K562 (cell line): Measurements from ENCODE around the gene SLC39A9. TPM values are rescaled to one million over a fixed set of nuclear protein-coding genes. Genes with fewer than 3 reads are reported as not detected.

Source experiments
- ATAC-seq: fragments of 200-7000 bp; cut with Tn5 transposase; 3 replicates; pipeline ENCODE4 v1.9.1; 2020; ENCODE audit warnings: moderate library complexity
- BruUV-seq: library from RNA; stranded (reverse); fragments of 400-500 nt; replicated peaks from 2 replicates; lab custom pipeline; 2021; lab: Mats Ljungman, UMichigan
- CTCF ChIA-PET: fragments of 300-600 bp; formaldehyde crosslinking; extraction: SDS; loops from one replicate; lab custom pipeline; 2021; ENCODE audit warnings: low intra/inter-chr PET ratio; lab: Yijun Ruan, JAX
- POLR2A ChIA-PET: fragments of 300-600, 350-650 bp; sonication (Branson Sonifier 250); formaldehyde crosslinking; extraction: SDS; loops from one replicate; lab custom pipeline; 2021; ENCODE audit warnings: antibody characterized with exemption, inconsistent platforms; lab: Yijun Ruan, JAX
- DNase-seq, 4 experiments: peaks; one replicate each; pipeline versions ENCODE4 v3.0.0 to v3.0.0-alpha.2; 2011 to 2018; ENCODE audit warnings: low spot score in 3 of 4, mixed read lengths in 3 of 4; ENCODE audit errors: extremely low read depth in 1 of 4
- FAIRE-seq: peaks from 2 replicates; lab custom pipeline; 2011; peaks lifted over from hg19 to GRCh38; lab: Jason Lieb, UNC
- H2AFZ ChIP-seq: 2 replicates; pipeline ENCODE4 v1.6.0; 2011; ENCODE audit warnings: low read depth, low read length, control low read depth, inconsistent platforms
- H3K27ac ChIP-seq: fragments of 200-600 bp; 3 replicates; pipeline ENCODE4 v1.8.0; 2011; ENCODE audit warnings: low read depth, mild to moderate bottlenecking, control low read depth, inconsistent platforms, low read length, moderate library complexity, mixed read lengths; ENCODE audit errors: extremely low read depth
- H3K27me3 ChIP-seq, 2 experiments: fragments of 300-600 bp in 1 of 2; 2 replicates in 1 of 2; 3 replicates in 1 of 2; pipeline versions ENCODE4 v1.6.0 to v1.8.0; 2011; ENCODE audit warnings: inconsistent platforms in 2 of 2, low read length in 2 of 2, mild to moderate bottlenecking in 1 of 2, mixed read lengths in 1 of 2, moderate library complexity in 1 of 2; ENCODE audit not compliant: control insufficient read depth in 2 of 2, insufficient read depth in 2 of 2
- H3K36me3 ChIP-seq: fragments of 300-600 bp; 3 replicates; pipeline ENCODE4 v1.8.0; 2011; ENCODE audit warnings: mild to moderate bottlenecking, low read length, inconsistent platforms; ENCODE audit not compliant: control insufficient read depth, insufficient read depth
- H3K4me1 ChIP-seq, 2 experiments: fragments of 200-600 bp in 1 of 2; replicated peaks in 1 of 2; 2 replicates in 1 of 2; 3 replicates in 1 of 2; pipeline versions ENCODE4 v1.5.1 to v1.8.0; 2011; ENCODE audit warnings: inconsistent platforms in 2 of 2, low read length in 2 of 2, mild to moderate bottlenecking in 1 of 2, mixed read lengths in 1 of 2, moderate library complexity in 1 of 2; ENCODE audit not compliant: control insufficient read depth in 2 of 2, insufficient read depth in 2 of 2
- H3K4me2 ChIP-seq: 2 replicates; pipeline ENCODE4 v1.6.1; 2011; ENCODE audit warnings: low read length, control low read depth, inconsistent platforms, mixed read lengths; ENCODE audit not compliant: insufficient read depth
- H3K4me3 ChIP-seq: fragments of 200-600 bp; sonication (generic), shearing (Covaris generic); 2 replicates; pipeline ENCODE4 v1.5.1; 2016; ENCODE audit warnings: control low read depth, inconsistent platforms
- H3K79me2 ChIP-seq: fragments of 200-600 bp; 3 replicates; pipeline ENCODE4 v1.8.0; 2011; ENCODE audit warnings: low read length, inconsistent platforms; ENCODE audit not compliant: control insufficient read depth, insufficient read depth
- H3K9ac ChIP-seq, 2 experiments: 2 replicates each; pipeline versions ENCODE4 v1.6.0 to v1.6.1; 2011; ENCODE audit warnings: low read depth in 2 of 2, low read length in 2 of 2, control low read depth in 1 of 2, inconsistent platforms in 1 of 2, mild to moderate bottlenecking in 1 of 2, mixed read lengths in 1 of 2; ENCODE audit not compliant: insufficient read depth in 1 of 2
- H3K9me1 ChIP-seq: one replicate; pipeline ENCODE4 v1.6.0; 2011; ENCODE audit warnings: inconsistent platforms, mild to moderate bottlenecking, low read length, moderate library complexity; ENCODE audit not compliant: control insufficient read depth, insufficient read depth
- H3K9me3 ChIP-seq: replicated peaks from 2 replicates; pipeline ENCODE4 v1.5.1; 2011; ENCODE audit warnings: low read depth, low read length, inconsistent platforms; ENCODE audit not compliant: control insufficient read depth, insufficient read depth
- H4K20me1 ChIP-seq: replicated peaks from 2 replicates; pipeline ENCODE4 v1.6.1; 2011; ENCODE audit warnings: low read length, inconsistent platforms, mixed read lengths; ENCODE audit not compliant: control insufficient read depth, insufficient read depth
- ARHGAP35 ChIP-seq: fragments of 450-650 bp; IDR thresholded peaks from 2 replicates; pipeline ENCODE4 v1.6.1; 2018; ENCODE audit not compliant: partially characterized antibody
- TRIM24 ChIP-seq, 2 experiments: fragments of 450-650 bp; IDR thresholded peaks; 2 replicates each; pipeline ENCODE4 v1.6.1; 2016
- WGBS: fragments of 100-300 bp; shearing (Covaris generic); methylation state at CpG from one replicate; pipeline ENCODE4 v1.1.6; 2016; ENCODE audit warnings: low coverage, mixed read lengths; ENCODE audit not compliant: insufficient coverage; ENCODE audit errors: missing lambda C conversion rate; 5-methylcytosine and 5-hydroxymethylcytosine counted together
- in situ Hi-C: fragments of 300-500 bp; cut with MboI; formaldehyde crosslinking; loops from 4 replicates; pipeline ENCODE4 v1.15.0; 2018; ENCODE audit warnings: inconsistent platforms, mixed read lengths
- intact Hi-C: fragments of 100-400 bp; cut with micrococcal nuclease; formaldehyde crosslinking; loops from 2 replicates; pipeline ENCODE4 v1.14.2; 2022
- polyA plus RNA-seq, 8 experiments: library from polyadenylated mRNA; depleted of rRNA in 4 of 8; stranded (reverse) in 5 of 8; unstranded in 3 of 8; fragments of >200 nt; fragmentation: Nextera tagmentation in 2 of 8; fragmentation: Illumina TruSeq in 1 of 8; extraction: Ambion mirVana in 2 of 8; extraction: Trizol in 1 of 8; gene quantifications; 2 replicates each; pipeline versions ENCODE4 v1.2.1 to v1.2.3, GENCODE V29; 2011 to 2014; ENCODE audit warnings: inconsistent platforms in 1 of 8, missing spikeins in 1 of 8
- total RNA-seq, 7 experiments: library from RNA; depleted of rRNA in 6 of 7; stranded (reverse); fragments of >200 nt in 6 of 7; fragmentation: Illumina TruSeq in 2 of 7; extraction: Trizol in 2 of 7; gene quantifications; 2 replicates each; pipeline versions ENCODE4 v1.2.1 to v1.2.3, GENCODE V29; 2011 to 2021; ENCODE audit warnings: low replicate concordance in 1 of 7
- TF ChIP-seq, protein P1 (sequence below), 2 experiments: fragments of 450-650 bp; formaldehyde crosslinking in 1 of 2; IDR thresholded peaks; 2 replicates each; pipeline versions ENCODE4 v1.4.0 to v1.6.1; 2014 to 2020; ENCODE audit warnings: mild to moderate bottlenecking in 2 of 2, borderline replicate concordance in 1 of 2, low read depth in 1 of 2
- TF ChIP-seq, protein P2 (sequence below): sonication (generic); formaldehyde crosslinking; IDR thresholded peaks from 2 replicates; pipeline ENCODE4 v1.8.0; 2023; ENCODE audit warnings: missing genetic modification reagents, mild to moderate bottlenecking, borderline replicate concordance
- TF ChIP-seq, protein P3 (sequence below), 3 experiments: IDR thresholded peaks in 2 of 3; conservative IDR thresholded peaks in 1 of 3; 2 replicates each; pipeline ENCODE4 v1.5.1; 2011 to 2012; ENCODE audit warnings: low read length in 3 of 3, mild to moderate bottlenecking in 3 of 3, control low read depth in 2 of 3, improper control_type of control experiment in 1 of 3, inconsistent platforms in 1 of 3, low read depth in 1 of 3, mixed read lengths in 1 of 3, moderate library complexity in 1 of 3; ENCODE audit not compliant: insufficient read depth in 2 of 3

The SLC39A9 gene
- total and polyA plus RNA-seq, 9 of the 15 experiments (the other 6 are each of a cell fraction or from before 2014, with no cell fraction given), result 18.4 to 66.0 (median 32.5) TPM

DNA sequence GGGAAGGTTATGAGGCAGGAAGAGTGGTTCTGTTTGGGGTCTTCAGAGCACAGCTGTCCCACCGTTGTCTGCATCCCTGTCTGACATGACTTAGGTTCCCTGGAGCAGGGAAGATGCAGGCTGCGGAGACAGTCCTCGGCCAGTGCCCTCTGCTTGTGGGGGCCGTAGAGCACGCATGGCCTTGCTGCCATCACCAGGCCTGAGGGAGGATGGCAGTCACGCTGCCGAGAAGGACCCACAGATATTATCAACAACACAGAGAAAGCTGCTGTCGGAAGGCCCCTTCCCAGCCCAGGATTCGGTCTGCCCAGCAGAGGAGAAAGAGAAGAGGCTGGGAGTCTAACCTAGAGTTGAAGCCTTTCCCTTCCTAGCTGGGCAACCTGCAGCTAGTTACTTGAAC, 35.4 kb upstream of the SLC39A9 start:
- intact Hi-C loops, result no loop called here
- H3K36me3 ChIP-seq, result no peaks in the 10 kb centered on the region
- ChIA-PET POLR2A (interaction anchor here (0.7 kb wide), 1 partner anchor 35 kb away, joined by 3 read pairs; the partner anchor contains the start of genes ERH and SLC39A9), CTCF (no interaction called here)
- no TSS peak for BruUV-seq
- no peaks in the 10 kb centered on the region for H3K9me3 ChIP-seq
- H3K9ac ChIP-seq, result no peak overlapping the region
- DNase-seq (peak in 2 of 4 experiments; percentile 14 to 20), FAIRE-seq (no peak), ATAC-seq (peak; percentile 78)
- H3K4me1 ChIP-seq, result no peaks in the 10 kb centered on the region
- no peak overlapping the region for H3K4me2 ChIP-seq
- H3K27me3 ChIP-seq, result peaks cover 2 to 23% of the 10 kb centered on the region in 2 experiments; a peak in 3 of 5 replicates
- no peak overlapping the region for H3K4me3 ChIP-seq
- no peak overlapping the region for H3K27ac ChIP-seq
- no peaks in the 10 kb centered on the region for H3K9me1 ChIP-seq
- H2AFZ ChIP-seq, result no peak overlapping the region
- 10% methylated on average over 7 of the region's 9 CpGs for WGBS
- no peaks in the 10 kb centered on the region for H3K79me2 ChIP-seq
- peaks cover 4% of the 10 kb centered on the region; the same call in 1 of the 2 replicates for H4K20me1 ChIP-seq
- in situ Hi-C loops, result no loop called here
- TF ChIP-seq, protein P1, sequence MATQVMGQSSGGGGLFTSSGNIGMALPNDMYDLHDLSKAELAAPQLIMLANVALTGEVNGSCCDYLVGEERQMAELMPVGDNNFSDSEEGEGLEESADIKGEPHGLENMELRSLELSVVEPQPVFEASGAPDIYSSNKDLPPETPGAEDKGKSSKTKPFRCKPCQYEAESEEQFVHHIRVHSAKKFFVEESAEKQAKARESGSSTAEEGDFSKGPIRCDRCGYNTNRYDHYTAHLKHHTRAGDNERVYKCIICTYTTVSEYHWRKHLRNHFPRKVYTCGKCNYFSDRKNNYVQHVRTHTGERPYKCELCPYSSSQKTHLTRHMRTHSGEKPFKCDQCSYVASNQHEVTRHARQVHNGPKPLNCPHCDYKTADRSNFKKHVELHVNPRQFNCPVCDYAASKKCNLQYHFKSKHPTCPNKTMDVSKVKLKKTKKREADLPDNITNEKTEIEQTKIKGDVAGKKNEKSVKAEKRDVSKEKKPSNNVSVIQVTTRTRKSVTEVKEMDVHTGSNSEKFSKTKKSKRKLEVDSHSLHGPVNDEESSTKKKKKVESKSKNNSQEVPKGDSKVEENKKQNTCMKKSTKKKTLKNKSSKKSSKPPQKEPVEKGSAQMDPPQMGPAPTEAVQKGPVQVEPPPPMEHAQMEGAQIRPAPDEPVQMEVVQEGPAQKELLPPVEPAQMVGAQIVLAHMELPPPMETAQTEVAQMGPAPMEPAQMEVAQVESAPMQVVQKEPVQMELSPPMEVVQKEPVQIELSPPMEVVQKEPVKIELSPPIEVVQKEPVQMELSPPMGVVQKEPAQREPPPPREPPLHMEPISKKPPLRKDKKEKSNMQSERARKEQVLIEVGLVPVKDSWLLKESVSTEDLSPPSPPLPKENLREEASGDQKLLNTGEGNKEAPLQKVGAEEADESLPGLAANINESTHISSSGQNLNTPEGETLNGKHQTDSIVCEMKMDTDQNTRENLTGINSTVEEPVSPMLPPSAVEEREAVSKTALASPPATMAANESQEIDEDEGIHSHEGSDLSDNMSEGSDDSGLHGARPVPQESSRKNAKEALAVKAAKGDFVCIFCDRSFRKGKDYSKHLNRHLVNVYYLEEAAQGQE (IDR thresholded peaks at IDR 0.05; ENCODE audit: borderline replicate concordance), result 0 out of 2 replicates have a peak, but pooled peaks have one; percentile 7
- TF ChIP-seq, protein P1 (CRISPR knock-in tag; IDR thresholded peaks at IDR 0.05; ENCODE audit: low read depth), result no peak
- no peak for TF ChIP-seq TRIM24 (IDR thresholded peaks at IDR 0.05)
- TF ChIP-seq, protein P2, sequence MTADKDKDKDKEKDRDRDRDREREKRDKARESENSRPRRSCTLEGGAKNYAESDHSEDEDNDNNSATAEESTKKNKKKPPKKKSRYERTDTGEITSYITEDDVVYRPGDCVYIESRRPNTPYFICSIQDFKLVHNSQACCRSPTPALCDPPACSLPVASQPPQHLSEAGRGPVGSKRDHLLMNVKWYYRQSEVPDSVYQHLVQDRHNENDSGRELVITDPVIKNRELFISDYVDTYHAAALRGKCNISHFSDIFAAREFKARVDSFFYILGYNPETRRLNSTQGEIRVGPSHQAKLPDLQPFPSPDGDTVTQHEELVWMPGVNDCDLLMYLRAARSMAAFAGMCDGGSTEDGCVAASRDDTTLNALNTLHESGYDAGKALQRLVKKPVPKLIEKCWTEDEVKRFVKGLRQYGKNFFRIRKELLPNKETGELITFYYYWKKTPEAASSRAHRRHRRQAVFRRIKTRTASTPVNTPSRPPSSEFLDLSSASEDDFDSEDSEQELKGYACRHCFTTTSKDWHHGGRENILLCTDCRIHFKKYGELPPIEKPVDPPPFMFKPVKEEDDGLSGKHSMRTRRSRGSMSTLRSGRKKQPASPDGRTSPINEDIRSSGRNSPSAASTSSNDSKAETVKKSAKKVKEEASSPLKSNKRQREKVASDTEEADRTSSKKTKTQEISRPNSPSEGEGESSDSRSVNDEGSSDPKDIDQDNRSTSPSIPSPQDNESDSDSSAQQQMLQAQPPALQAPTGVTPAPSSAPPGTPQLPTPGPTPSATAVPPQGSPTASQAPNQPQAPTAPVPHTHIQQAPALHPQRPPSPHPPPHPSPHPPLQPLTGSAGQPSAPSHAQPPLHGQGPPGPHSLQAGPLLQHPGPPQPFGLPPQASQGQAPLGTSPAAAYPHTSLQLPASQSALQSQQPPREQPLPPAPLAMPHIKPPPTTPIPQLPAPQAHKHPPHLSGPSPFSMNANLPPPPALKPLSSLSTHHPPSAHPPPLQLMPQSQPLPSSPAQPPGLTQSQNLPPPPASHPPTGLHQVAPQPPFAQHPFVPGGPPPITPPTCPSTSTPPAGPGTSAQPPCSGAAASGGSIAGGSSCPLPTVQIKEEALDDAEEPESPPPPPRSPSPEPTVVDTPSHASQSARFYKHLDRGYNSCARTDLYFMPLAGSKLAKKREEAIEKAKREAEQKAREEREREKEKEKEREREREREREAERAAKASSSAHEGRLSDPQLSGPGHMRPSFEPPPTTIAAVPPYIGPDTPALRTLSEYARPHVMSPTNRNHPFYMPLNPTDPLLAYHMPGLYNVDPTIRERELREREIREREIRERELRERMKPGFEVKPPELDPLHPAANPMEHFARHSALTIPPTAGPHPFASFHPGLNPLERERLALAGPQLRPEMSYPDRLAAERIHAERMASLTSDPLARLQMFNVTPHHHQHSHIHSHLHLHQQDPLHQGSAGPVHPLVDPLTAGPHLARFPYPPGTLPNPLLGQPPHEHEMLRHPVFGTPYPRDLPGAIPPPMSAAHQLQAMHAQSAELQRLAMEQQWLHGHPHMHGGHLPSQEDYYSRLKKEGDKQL (CRISPR knock-in tag), result no peak
- no peak for TF ChIP-seq ARHGAP35
- TF ChIP-seq, protein P3, sequence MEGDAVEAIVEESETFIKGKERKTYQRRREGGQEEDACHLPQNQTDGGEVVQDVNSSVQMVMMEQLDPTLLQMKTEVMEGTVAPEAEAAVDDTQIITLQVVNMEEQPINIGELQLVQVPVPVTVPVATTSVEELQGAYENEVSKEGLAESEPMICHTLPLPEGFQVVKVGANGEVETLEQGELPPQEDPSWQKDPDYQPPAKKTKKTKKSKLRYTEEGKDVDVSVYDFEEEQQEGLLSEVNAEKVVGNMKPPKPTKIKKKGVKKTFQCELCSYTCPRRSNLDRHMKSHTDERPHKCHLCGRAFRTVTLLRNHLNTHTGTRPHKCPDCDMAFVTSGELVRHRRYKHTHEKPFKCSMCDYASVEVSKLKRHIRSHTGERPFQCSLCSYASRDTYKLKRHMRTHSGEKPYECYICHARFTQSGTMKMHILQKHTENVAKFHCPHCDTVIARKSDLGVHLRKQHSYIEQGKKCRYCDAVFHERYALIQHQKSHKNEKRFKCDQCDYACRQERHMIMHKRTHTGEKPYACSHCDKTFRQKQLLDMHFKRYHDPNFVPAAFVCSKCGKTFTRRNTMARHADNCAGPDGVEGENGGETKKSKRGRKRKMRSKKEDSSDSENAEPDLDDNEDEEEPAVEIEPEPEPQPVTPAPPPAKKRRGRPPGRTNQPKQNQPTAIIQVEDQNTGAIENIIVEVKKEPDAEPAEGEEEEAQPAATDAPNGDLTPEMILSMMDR (IDR thresholded peaks at IDR 0.05 in 2 of 3, conservative IDR thresholded peaks at IDR 0.05 in 1 of 3; ENCODE audit: insufficient read depth in 2 of 3, low read depth in 1 of 3, low read length in 3 of 3), result peak in 2 of 3 experiments; percentile 32 to 46; a peak in 4 of 6 replicates
